Endodermal cell (in vitro differentiated cells): ENCODE measurements around the gene PLCL2. TPM values are rescaled to one million over a fixed set of nuclear protein-coding genes. Genes with fewer than 3 reads are reported as not detected.

Source experiments
- DNase-seq: peaks from one replicate; pipeline ENCODE4 v3.0.0-alpha.2; 2017
- H3K27ac ChIP-seq: 2 replicates; pipeline ENCODE4 v1.5.1; 2013; ENCODE audit warnings: mild to moderate bottlenecking, low read depth, low read length, moderate library complexity
- H3K27me3 ChIP-seq: 2 replicates; pipeline ENCODE4 v1.6.1; 2013; ENCODE audit warnings: mild to moderate bottlenecking, low read length, moderate library complexity; ENCODE audit not compliant: insufficient read depth, control insufficient read depth, poor library complexity, severe bottlenecking
- H3K36me3 ChIP-seq: 2 replicates; pipeline ENCODE4 v1.7.0; 2013; ENCODE audit warnings: mild to moderate bottlenecking, low read length, moderate library complexity; ENCODE audit not compliant: control insufficient read depth, insufficient read depth
- H3K4me1 ChIP-seq: one replicate; pipeline ENCODE4 v1.7.0; 2013; ENCODE audit warnings: low read length; ENCODE audit not compliant: control insufficient read depth, insufficient read depth
- H3K4me3 ChIP-seq: 2 replicates; pipeline ENCODE4 v1.5.1; 2013; ENCODE audit warnings: mild to moderate bottlenecking, low read length, moderate library complexity
- H3K9ac ChIP-seq: 2 replicates; pipeline ENCODE4 v1.6.1; 2013; ENCODE audit warnings: mild to moderate bottlenecking, low read length, moderate library complexity; ENCODE audit not compliant: poor library complexity, severe bottlenecking; ENCODE audit errors: extremely low read depth
- H3K9me3 ChIP-seq: 2 replicates; pipeline ENCODE4 v1.6.1; 2013; ENCODE audit warnings: mild to moderate bottlenecking, low read length, moderate library complexity; ENCODE audit not compliant: control insufficient read depth
- H3K27ac Mint-ChIP-seq: 2 replicates; pipeline ENCODE4 v1.8.0; 2020; ENCODE audit warnings: mixed read lengths
- H3K27me3 Mint-ChIP-seq: 2 replicates; pipeline ENCODE4 v1.8.0; 2021; ENCODE audit warnings: mild to moderate bottlenecking, mixed read lengths; ENCODE audit not compliant: insufficient read depth
- H3K36me3 Mint-ChIP-seq: 2 replicates; pipeline ENCODE4 v1.8.0; 2020; ENCODE audit warnings: low read depth, mixed read lengths
- H3K4me1 Mint-ChIP-seq: 2 replicates; pipeline ENCODE4 v1.8.0; 2020; ENCODE audit warnings: mixed read lengths
- H3K4me3 Mint-ChIP-seq: 2 replicates; pipeline ENCODE4 v1.8.0; 2020; ENCODE audit warnings: mild to moderate bottlenecking, moderate library complexity, mixed read lengths
- H3K9me3 Mint-ChIP-seq: 2 replicates; pipeline ENCODE4 v1.8.0; 2020; ENCODE audit warnings: mild to moderate bottlenecking, mixed read lengths
- WGBS, 2 experiments: methylation state at CpG; one replicate each; pipeline versions ENCODE4 v1.1.5 to v1.1.7; 2013; ENCODE audit warnings: missing lambda C conversion rate in 2 of 2, mixed read lengths in 1 of 2; ENCODE audit not compliant: insufficient coverage in 1 of 2, insufficient read length in 1 of 2; 5-methylcytosine and 5-hydroxymethylcytosine counted together
- total RNA-seq, 2 donors: library from RNA; stranded (reverse); fragmentation: NEBNext Ultra II Directional in 1 of 2; extraction: Animal tissue kit (Norgen Biotek cat#: 25700) in 1 of 2; gene quantifications; 2 replicates in 1 of 2; 3 replicates in 1 of 2; pipeline ENCODE4 v1.2.1, GENCODE V29; 2021
- TF ChIP-seq, protein P1 (sequence below): fragments of 200-600 bp; sonication (generic); conservative IDR thresholded peaks from 2 replicates; pipeline ENCODE4 v1.5.0; 2021; ENCODE audit warnings: antibody characterized with exemption, mild to moderate bottlenecking

The PLCL2 gene
- total RNA-seq, 2 donors from 2014 or later: 4.2 to 6.9 TPM

DNA sequence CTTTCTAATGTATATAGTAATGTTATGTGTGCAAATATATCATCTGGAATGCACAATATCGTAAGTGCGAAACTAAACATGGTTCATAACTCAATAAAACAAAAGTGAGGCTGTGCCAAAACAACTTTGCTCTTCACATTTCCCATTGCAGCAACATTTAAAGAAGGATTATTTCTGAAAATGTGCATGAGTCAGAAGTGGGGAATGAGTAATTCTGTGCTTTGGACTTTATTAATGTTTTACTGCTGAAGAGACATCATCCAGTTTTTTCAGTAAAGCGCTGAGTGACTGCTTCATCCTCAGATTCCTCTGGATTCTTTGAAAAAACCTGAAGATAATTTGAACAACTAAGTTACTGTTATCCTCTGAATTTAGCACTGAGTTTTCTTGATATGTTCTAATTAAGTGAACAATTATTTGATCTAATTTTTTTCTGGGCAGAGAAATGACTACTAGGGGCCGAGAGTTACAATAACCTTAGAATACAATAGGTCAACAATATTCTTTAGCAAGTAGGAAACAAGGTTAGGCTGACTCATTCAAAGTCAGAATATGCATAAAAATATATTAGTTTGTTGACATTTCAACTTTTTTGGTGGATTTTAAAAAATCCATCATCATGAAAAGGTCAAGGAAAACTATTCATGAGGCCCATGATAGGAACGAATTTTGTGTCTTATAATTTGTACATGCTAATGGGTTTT lies 20.0 kb upstream of the PLCL2 start:
- TF ChIP-seq, protein P1, sequence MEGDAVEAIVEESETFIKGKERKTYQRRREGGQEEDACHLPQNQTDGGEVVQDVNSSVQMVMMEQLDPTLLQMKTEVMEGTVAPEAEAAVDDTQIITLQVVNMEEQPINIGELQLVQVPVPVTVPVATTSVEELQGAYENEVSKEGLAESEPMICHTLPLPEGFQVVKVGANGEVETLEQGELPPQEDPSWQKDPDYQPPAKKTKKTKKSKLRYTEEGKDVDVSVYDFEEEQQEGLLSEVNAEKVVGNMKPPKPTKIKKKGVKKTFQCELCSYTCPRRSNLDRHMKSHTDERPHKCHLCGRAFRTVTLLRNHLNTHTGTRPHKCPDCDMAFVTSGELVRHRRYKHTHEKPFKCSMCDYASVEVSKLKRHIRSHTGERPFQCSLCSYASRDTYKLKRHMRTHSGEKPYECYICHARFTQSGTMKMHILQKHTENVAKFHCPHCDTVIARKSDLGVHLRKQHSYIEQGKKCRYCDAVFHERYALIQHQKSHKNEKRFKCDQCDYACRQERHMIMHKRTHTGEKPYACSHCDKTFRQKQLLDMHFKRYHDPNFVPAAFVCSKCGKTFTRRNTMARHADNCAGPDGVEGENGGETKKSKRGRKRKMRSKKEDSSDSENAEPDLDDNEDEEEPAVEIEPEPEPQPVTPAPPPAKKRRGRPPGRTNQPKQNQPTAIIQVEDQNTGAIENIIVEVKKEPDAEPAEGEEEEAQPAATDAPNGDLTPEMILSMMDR: no peak
- H3K9ac ChIP-seq: no peak overlapping the region
- no peak for DNase-seq
- no peaks in the 10 kb centered on the region for H3K9me3 Mint-ChIP-seq
- no peaks in the 10 kb centered on the region for H3K9me3 ChIP-seq
- H3K27ac ChIP-seq: no peak overlapping the region
- no peaks in the 10 kb centered on the region for H3K36me3 Mint-ChIP-seq
- peaks cover 2% of the 10 kb centered on the region for H3K27me3 Mint-ChIP-seq
- no peak overlapping the region for H3K4me3 Mint-ChIP-seq
- H3K36me3 ChIP-seq: no peaks in the 10 kb centered on the region
- H3K4me3 ChIP-seq: no peak overlapping the region
- no peaks in the 10 kb centered on the region for H3K4me1 ChIP-seq
- no peak overlapping the region for H3K27ac Mint-ChIP-seq
- H3K27me3 ChIP-seq: no peaks in the 10 kb centered on the region
- 92 to 100% methylated on average over 1 to 5 of the region's 5 CpGs for WGBS, 2 experiments
- no peaks in the 10 kb centered on the region for H3K4me1 Mint-ChIP-seq

DNA sequence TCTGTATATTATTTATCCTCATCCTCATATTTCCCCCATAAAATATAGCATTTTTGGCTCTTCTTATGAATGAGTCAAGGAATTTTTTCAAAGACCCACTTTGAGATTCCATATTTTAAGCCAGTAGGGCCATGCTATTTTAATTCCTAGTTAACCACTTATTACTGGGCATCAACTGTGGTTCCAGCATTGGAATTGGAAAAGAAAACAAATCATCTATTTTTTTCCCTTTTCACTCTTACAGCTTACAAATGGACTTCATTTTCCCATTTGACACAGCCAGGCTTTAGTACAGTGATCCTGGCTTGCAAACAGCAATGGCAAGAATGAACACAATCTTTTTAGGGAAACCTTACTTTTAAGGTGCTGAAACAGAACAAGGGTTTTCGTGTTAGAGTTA lies 19.4 kb upstream of the PLCL2 start:
- Mint-ChIP-seq H3K4me1 (no peaks in the 10 kb centered on the region), H3K27me3 (peaks cover 2% of the 10 kb centered on the region), H3K4me3 (no peak overlapping the region), H3K36me3 (no peaks in the 10 kb centered on the region), H3K9me3 (no peaks in the 10 kb centered on the region), H3K27ac (no peak overlapping the region)
- Histone ChIP-seq H3K36me3 (no peaks in the 10 kb centered on the region), H3K4me3 (no peak overlapping the region), H3K9me3 (no peaks in the 10 kb centered on the region), H3K27me3 (no peaks in the 10 kb centered on the region), H3K9ac (no peak overlapping the region), H3K27ac (no peak overlapping the region), H3K4me1 (no peaks in the 10 kb centered on the region)
- no peak for DNase-seq
- WGBS, 2 experiments: no CpG with 5 or more reads among the region's 1 CpG
- TF ChIP-seq, protein P1: no peak

DNA sequence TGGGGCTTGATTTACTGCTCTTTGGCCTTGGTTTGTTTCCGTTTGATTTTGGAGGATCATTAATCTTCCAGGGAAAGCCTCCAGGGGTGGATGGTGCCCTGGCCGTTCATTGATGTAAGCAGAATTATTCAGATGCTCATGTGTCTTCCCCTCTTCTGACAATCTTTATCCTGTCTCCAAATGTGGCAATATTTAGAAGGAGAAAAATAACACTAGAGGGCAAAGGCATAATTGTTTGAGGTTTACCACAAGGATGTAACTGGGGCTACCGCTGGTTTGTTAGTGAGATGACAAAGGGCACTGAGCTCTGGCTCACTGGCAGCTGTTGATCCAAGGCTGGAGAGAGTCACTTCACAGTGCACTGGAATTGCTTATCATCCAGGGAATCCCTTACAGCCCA lies 18.2 kb upstream of the PLCL2 start:
- H3K4me1 Mint-ChIP-seq: no peaks in the 10 kb centered on the region
- DNase-seq: no peak
- TF ChIP-seq, protein P1: no peak
- no peak overlapping the region for H3K4me3 ChIP-seq
- no peaks in the 10 kb centered on the region for H3K36me3 ChIP-seq
- H3K4me3 Mint-ChIP-seq: no peak overlapping the region
- H3K27ac ChIP-seq: no peak overlapping the region
- H3K27me3 ChIP-seq: no peaks in the 10 kb centered on the region
- H3K9me3 ChIP-seq: no peaks in the 10 kb centered on the region
- 57 to 78% methylated on average over 2 to 3 of the region's 3 CpGs for WGBS, 2 experiments
- no peaks in the 10 kb centered on the region for H3K4me1 ChIP-seq
- H3K9me3 Mint-ChIP-seq: no peaks in the 10 kb centered on the region
- no peaks in the 10 kb centered on the region for H3K36me3 Mint-ChIP-seq
- no peak overlapping the region for H3K9ac ChIP-seq
- H3K27me3 Mint-ChIP-seq: peaks cover 2% of the 10 kb centered on the region
- H3K27ac Mint-ChIP-seq: no peak overlapping the region
